PC-3 (cell line): ENCODE measurements around the gene NES. TPM values are rescaled to one million over a fixed set of nuclear protein-coding genes. Genes with fewer than 3 reads are reported as not detected.
A peak's percentile ranks its signal among the peaks of the same experiment; 100 is the strongest.

Source experiments
- ATAC-seq: fragments of 200-7000 bp; cut with Tn5 transposase; 2 replicates; pipeline ENCODE4 v1.9.1; 2020; ENCODE audit warnings: mild to moderate bottlenecking, moderate library complexity
- BruUV-seq: library from RNA; stranded (reverse); fragments of 400-500 nt; replicated peaks from 2 replicates; lab custom pipeline; 2021; lab: Mats Ljungman, UMichigan
- CTCF ChIA-PET: fragments of 300-600 bp; sonication (Branson Sonifier 250); formaldehyde crosslinking; loops from one replicate; lab custom pipeline; 2022; ENCODE audit warnings: antibody characterized with exemption; lab: Charles Lee
- POLR2A ChIA-PET: fragments of 300-600 bp; sonication (Branson Sonifier 250); formaldehyde crosslinking; loops from one replicate; lab custom pipeline; 2022; ENCODE audit warnings: antibody characterized with exemption; ENCODE audit not compliant: unreplicated experiment; lab: Charles Lee
- DNase-seq: peaks from one replicate; pipeline ENCODE4 v3.0.0-alpha.2; 2015
- H2AFZ ChIP-seq: fragments of 300-600 bp; sonication (generic); 2 replicates; pipeline ENCODE4 v1.6.0; 2016; ENCODE audit warnings: antibody characterized with exemption, low read length
- H3F3A ChIP-seq: fragments of 300-600 bp; sonication (generic); one replicate; pipeline ENCODE4 v1.6.0; 2017; ENCODE audit warnings: antibody characterized with exemption, low read length, control low read depth, mild to moderate bottlenecking; ENCODE audit not compliant: unreplicated experiment
- H3K27ac ChIP-seq: fragments of 300-600 bp; sonication (generic); 2 replicates; pipeline ENCODE4 v1.5.1; 2016; ENCODE audit warnings: mild to moderate bottlenecking, low read length
- H3K27me3 ChIP-seq: fragments of 300-600 bp; sonication (generic); 2 replicates; pipeline ENCODE4 v1.6.1; 2016; ENCODE audit warnings: low read length, mixed read lengths
- H3K36me3 ChIP-seq: fragments of 300-600 bp; sonication (generic); 2 replicates; pipeline ENCODE4 v1.6.1; 2016; ENCODE audit warnings: low read depth, mixed run types, low read length, mixed read lengths
- H3K4me1 ChIP-seq: fragments of 300-600 bp; sonication (generic); 2 replicates; pipeline ENCODE4 v1.5.1; 2016; ENCODE audit warnings: low read length; ENCODE audit not compliant: insufficient read depth
- H3K4me2 ChIP-seq: fragments of 300-600 bp; sonication (generic); 2 replicates; pipeline ENCODE4 v1.6.0; 2016; ENCODE audit warnings: low read length
- H3K4me3 ChIP-seq: fragments of 300-600 bp; sonication (generic); 2 replicates; pipeline ENCODE4 v1.5.1; 2016; ENCODE audit warnings: mild to moderate bottlenecking, low read length, mixed read lengths
- H3K79me2 ChIP-seq: fragments of 300-600 bp; sonication (generic); 2 replicates; pipeline ENCODE4 v1.6.1; 2017; ENCODE audit warnings: low read length, mixed read lengths
- H3K9ac ChIP-seq: fragments of 300-600 bp; sonication (generic); 2 replicates; pipeline ENCODE4 v1.6.0; 2016; ENCODE audit warnings: mild to moderate bottlenecking, low read length
- H3K9me2 ChIP-seq: fragments of 300-600 bp; sonication (generic); replicated peaks from 2 replicates; pipeline ENCODE4 v1.6.1; 2016; ENCODE audit warnings: mixed run types, low read length, mixed read lengths
- H3K9me3 ChIP-seq: fragments of 300-600 bp; sonication (generic); 2 replicates; pipeline ENCODE4 v1.6.1; 2016; ENCODE audit warnings: low read length, mixed read lengths
- H4K20me1 ChIP-seq: fragments of 300-600 bp; sonication (generic); 2 replicates; pipeline ENCODE4 v1.6.1; 2016; ENCODE audit warnings: low read length, mixed read lengths
- EZH2 ChIP-seq: fragments of 300-600 bp; sonication (generic); IDR thresholded peaks from one replicate; pipeline ENCODE4 v1.6.1; 2017; ENCODE audit warnings: antibody characterized with exemption, mild to moderate bottlenecking, low read length; ENCODE audit not compliant: unreplicated experiment
- EZH2phosphoT487 ChIP-seq: fragments of 300-600 bp; sonication (generic); IDR thresholded peaks from 2 replicates; pipeline ENCODE4 v1.6.1; 2018; ENCODE audit warnings: mild to moderate bottlenecking, antibody characterized with exemption, low read length, borderline replicate concordance
- intact Hi-C: fragments of 100-400 bp; cut with micrococcal nuclease; formaldehyde crosslinking; loops from 2 replicates; pipeline ENCODE4 v1.9.0; 2023
- total RNA-seq: library from RNA; depleted of rRNA; stranded (reverse); fragments of >200 nt; gene quantifications from 2 replicates; pipeline ENCODE4 v1.2.3, GENCODE V29; 2014
- TF ChIP-seq, protein P1 (sequence below): fragments of 300-600 bp; sonication (generic); conservative IDR thresholded peaks from 2 replicates; pipeline ENCODE4 v1.5.1; 2017; ENCODE audit warnings: antibody characterized with exemption, low read depth, mild to moderate bottlenecking, low read length

NES gene
- total RNA-seq, 1 experiment from 2014 or later = 58.2 TPM

GRCh38 chr1:156627313-156627880, 49.8 kb downstream of the NES start:
- no peak overlapping the region for H3K4me3 ChIP-seq
- DNase-seq = peak; percentile 88
- no peak overlapping the region for H3K4me2 ChIP-seq
- no peaks in the 10 kb centered on the region for H3K9me2 ChIP-seq
- H3K27me3 ChIP-seq = peaks cover 28% of the 10 kb centered on the region
- ATAC-seq = peak; percentile 68
- H3K9me3 ChIP-seq = no peaks in the 10 kb centered on the region
- no peak overlapping the region for H3K9ac ChIP-seq
- ChIA-PET CTCF (interaction anchor here (0.5 to 1.4 kb wide), 6 partner anchors 21 to 181 kb away, joined by 3 to 6 read pairs (median 4); no protein-coding TSS in a partner anchor), POLR2A (no interaction called here)
- H3K79me2 ChIP-seq = no peaks in the 10 kb centered on the region
- 0 out of 2 replicates have a peak, but pooled peaks cover 6% of the 10 kb centered on the region for H3K4me1 ChIP-seq
- H4K20me1 ChIP-seq = no peaks in the 10 kb centered on the region
- H3K27ac ChIP-seq = no peak overlapping the region
- no TSS peak for BruUV-seq
- intact Hi-C loops = loop anchor here (1.0 kb wide), 2 partner anchors 30 to 51 kb away; no protein-coding TSS in a partner anchor
- H3F3A ChIP-seq = no peaks in the 10 kb centered on the region
- TF ChIP-seq, protein P1, sequence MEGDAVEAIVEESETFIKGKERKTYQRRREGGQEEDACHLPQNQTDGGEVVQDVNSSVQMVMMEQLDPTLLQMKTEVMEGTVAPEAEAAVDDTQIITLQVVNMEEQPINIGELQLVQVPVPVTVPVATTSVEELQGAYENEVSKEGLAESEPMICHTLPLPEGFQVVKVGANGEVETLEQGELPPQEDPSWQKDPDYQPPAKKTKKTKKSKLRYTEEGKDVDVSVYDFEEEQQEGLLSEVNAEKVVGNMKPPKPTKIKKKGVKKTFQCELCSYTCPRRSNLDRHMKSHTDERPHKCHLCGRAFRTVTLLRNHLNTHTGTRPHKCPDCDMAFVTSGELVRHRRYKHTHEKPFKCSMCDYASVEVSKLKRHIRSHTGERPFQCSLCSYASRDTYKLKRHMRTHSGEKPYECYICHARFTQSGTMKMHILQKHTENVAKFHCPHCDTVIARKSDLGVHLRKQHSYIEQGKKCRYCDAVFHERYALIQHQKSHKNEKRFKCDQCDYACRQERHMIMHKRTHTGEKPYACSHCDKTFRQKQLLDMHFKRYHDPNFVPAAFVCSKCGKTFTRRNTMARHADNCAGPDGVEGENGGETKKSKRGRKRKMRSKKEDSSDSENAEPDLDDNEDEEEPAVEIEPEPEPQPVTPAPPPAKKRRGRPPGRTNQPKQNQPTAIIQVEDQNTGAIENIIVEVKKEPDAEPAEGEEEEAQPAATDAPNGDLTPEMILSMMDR = peak; percentile 91
- no peak for TF ChIP-seq EZH2phosphoT487
- no peak overlapping the region for H2AFZ ChIP-seq
- no peaks in the 10 kb centered on the region for H3K36me3 ChIP-seq

DNA sequence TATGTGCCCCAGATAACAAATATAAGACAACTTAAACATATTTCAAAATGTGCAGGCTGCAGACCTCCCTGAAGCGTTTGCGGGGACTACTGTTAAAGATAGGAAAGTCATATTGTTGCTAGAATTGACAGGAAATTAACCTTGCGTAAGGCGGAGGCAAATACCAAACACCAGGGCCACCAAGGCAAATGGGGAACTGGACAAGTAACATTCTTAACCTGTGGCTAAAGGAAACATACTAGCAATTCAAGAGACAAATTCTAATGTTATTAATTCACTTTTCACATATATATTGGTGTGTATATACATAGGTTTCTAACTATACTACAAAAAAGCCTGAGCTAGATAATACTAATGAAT, 51.1 kb downstream of the NES start:
- H3K79me2 ChIP-seq = no peaks in the 10 kb centered on the region
- ATAC-seq (no peak), DNase-seq (no peak)
- BruUV-seq = no TSS peak
- TF ChIP-seq EZH2 (no peak), EZH2phosphoT487 (no peak)
- TF ChIP-seq, protein P1 = no peak
- H3K9me2 ChIP-seq = no peaks in the 10 kb centered on the region
- H3K36me3 ChIP-seq = no peaks in the 10 kb centered on the region
- POLR2A ChIA-PET = no interaction called here
- no peaks in the 10 kb centered on the region for H3F3A ChIP-seq
- 0 out of 2 replicates have a peak, but pooled peaks cover 6% of the 10 kb centered on the region for H3K4me1 ChIP-seq
- intact Hi-C loops = no loop called here
- CTCF ChIA-PET = interaction anchor here (0.7 to 0.9 kb wide), 2 partner anchors 23 to 29 kb away, joined by 3 read pairs; no protein-coding TSS in a partner anchor
- H3K9me3 ChIP-seq = no peaks in the 10 kb centered on the region
- no peak overlapping the region for H3K4me3 ChIP-seq
- no peak overlapping the region for H3K9ac ChIP-seq
- no peaks in the 10 kb centered on the region for H4K20me1 ChIP-seq
- no peak overlapping the region for H2AFZ ChIP-seq
- H3K4me2 ChIP-seq = no peak overlapping the region
- H3K27me3 ChIP-seq = peaks cover 24% of the 10 kb centered on the region
- H3K27ac ChIP-seq = no peak overlapping the region

- H3K9ac ChIP-seq = no peak overlapping the region
- peak; percentile 68 for DNase-seq
Measured at GRCh38 chr1:156625436-156626078, 51.6 kb downstream of the NES start.

More at GRCh38 chr1:156625436-156626078, 51.6 kb downstream of the NES start:
- peak overlapping the region; percentile 66 for H3K4me2 ChIP-seq
- no peak overlapping the region for H3K27ac ChIP-seq
- H2AFZ ChIP-seq = no peak overlapping the region; the same call in 1 of the 2 replicates
- H3K9me3 ChIP-seq = no peaks in the 10 kb centered on the region
- H3K9me2 ChIP-seq = no peaks in the 10 kb centered on the region
- ChIA-PET CTCF (interaction anchor here (0.7 kb wide), 1 partner anchor 30 kb away, joined by 3 read pairs; no protein-coding TSS in a partner anchor), POLR2A (no interaction called here)
- H3K27me3 ChIP-seq = peaks cover 26% of the 10 kb centered on the region
- no peaks in the 10 kb centered on the region for H3K36me3 ChIP-seq
- intact Hi-C loops = no loop called here
- ATAC-seq = peak; percentile 60
- H3K4me3 ChIP-seq = peak overlapping the region; percentile 36; the same call in 1 of the 2 replicates
- peak; percentile 52; the same call in 1 of the 2 replicates for TF ChIP-seq EZH2phosphoT487
- TF ChIP-seq EZH2 = peak; percentile 80
- TF ChIP-seq, protein P1 = peak; percentile 94
- no peaks in the 10 kb centered on the region for H4K20me1 ChIP-seq
- H3F3A ChIP-seq = no peaks in the 10 kb centered on the region
- no TSS peak for BruUV-seq
- 0 out of 2 replicates have a peak, but pooled peaks cover 6% of the 10 kb centered on the region for H3K4me1 ChIP-seq
- H3K79me2 ChIP-seq = no peaks in the 10 kb centered on the region
